CD4-positive, alpha-beta T cell (primary cell): ENCODE results near the gene TMEM170A. TPM values are rescaled to one million over a fixed set of nuclear protein-coding genes. Genes with fewer than 3 reads are reported as not detected.

Experiments
- ATAC-seq: fragments of 200-7000 bp; cut with Tn5 transposase; one replicate; pipeline ENCODE4 v1.10.0; 2022; ENCODE audit warnings: mild to moderate bottlenecking; ENCODE audit not compliant: poor library complexity
- CTCF ChIA-PET: fragments of 350-600 bp; sonication (Branson Sonifier 250); formaldehyde crosslinking; loops from one replicate; lab custom pipeline; 2021; ENCODE audit warnings: antibody characterized with exemption, inconsistent platforms; lab: Charles Lee
- POLR2A ChIA-PET: fragments of 350-600 bp; sonication (Branson Sonifier 250); formaldehyde crosslinking; loops from one replicate; lab custom pipeline; 2021; ENCODE audit warnings: antibody characterized with exemption, inconsistent platforms; lab: Charles Lee
- DNase-seq, 14 experiments: peaks; one replicate each; pipeline ENCODE4 v3.0.0-alpha.2; 2013 to 2020; ENCODE audit warnings: mixed read lengths in 2 of 14
- H3K27ac ChIP-seq, 2 donors: one replicate each; pipeline versions ENCODE4 v1.5.1 to v1.7.0; 2013; ENCODE audit warnings: low read length in 2 of 2, low read depth in 1 of 2, mild to moderate bottlenecking in 1 of 2
- H3K27me3 ChIP-seq, 2 experiments: 1 replicate in 1 of 2; 2 replicates in 1 of 2; pipeline versions ENCODE4 v1.6.1 to v1.7.0; 2013; ENCODE audit warnings: low read length in 2 of 2, control low read depth in 1 of 2, mild to moderate bottlenecking in 1 of 2, moderate library complexity in 1 of 2; ENCODE audit not compliant: insufficient read depth in 2 of 2, control insufficient read depth in 1 of 2
- H3K36me3 ChIP-seq: one replicate; pipeline ENCODE4 v1.6.1; 2013; ENCODE audit warnings: low read length, control low read depth; ENCODE audit not compliant: insufficient read depth
- H3K4me1 ChIP-seq: one replicate; pipeline ENCODE4 v1.6.1; 2013; ENCODE audit warnings: low read length, control low read depth; ENCODE audit not compliant: insufficient read depth
- H3K4me3 ChIP-seq: one replicate; pipeline ENCODE4 v1.5.1; 2013; ENCODE audit warnings: mild to moderate bottlenecking, low read length, moderate library complexity
- H3K9me3 ChIP-seq, 2 experiments: 1 replicate in 1 of 2; 2 replicates in 1 of 2; pipeline versions ENCODE4 v1.6.1 to v1.7.0; 2013; ENCODE audit warnings: low read length in 2 of 2, mild to moderate bottlenecking in 2 of 2, control low read depth in 1 of 2, moderate library complexity in 1 of 2; ENCODE audit not compliant: control insufficient read depth in 1 of 2, insufficient read depth in 1 of 2
- H3K27ac Mint-ChIP-seq: one replicate; pipeline ENCODE4 v1.8.0; 2020; ENCODE audit warnings: mixed read lengths
- H3K27me3 Mint-ChIP-seq: one replicate; pipeline ENCODE4 v1.8.0; 2021; ENCODE audit warnings: mixed read lengths
- H3K36me3 Mint-ChIP-seq: one replicate; pipeline ENCODE4 v1.8.0; 2021; ENCODE audit warnings: low read depth, mixed read lengths
- H3K4me1 Mint-ChIP-seq: one replicate; pipeline ENCODE4 v1.8.0; 2021; ENCODE audit warnings: low read depth, mixed read lengths
- H3K4me3 Mint-ChIP-seq: one replicate; pipeline ENCODE4 v1.8.0; 2020; ENCODE audit warnings: mild to moderate bottlenecking, mixed read lengths
- H3K9me3 Mint-ChIP-seq: one replicate; pipeline ENCODE4 v1.8.0; 2020; ENCODE audit warnings: mixed read lengths
- intact Hi-C, 2 experiments: fragments of 100-400 bp; cut with DNase I in 1 of 2; cut with micrococcal nuclease in 1 of 2; formaldehyde crosslinking; loops; one replicate each; pipeline versions ENCODE4 v1.15.1 to v1.9.0; 2023 to 2025; cut with DNase I, micrococcal nuclease
- total RNA-seq, 174 experiments: library from RNA in 2 of 174; stranded (reverse) in 2 of 174; gene quantifications; one replicate each; pipeline ENCODE4 v1.2.3 and lab custom pipeline; 2021 to 2026
- TF ChIP-seq, protein P1 (sequence below): fragments of 200-600 bp; IDR thresholded peaks from one replicate; pipeline ENCODE4 v1.8.0; 2022; ENCODE audit warnings: antibody characterized with exemption, mild to moderate bottlenecking

The TMEM170A gene
- total RNA-seq, 2 experiments from 2014 or later = 34.3 to 37.8 TPM

DNA sequence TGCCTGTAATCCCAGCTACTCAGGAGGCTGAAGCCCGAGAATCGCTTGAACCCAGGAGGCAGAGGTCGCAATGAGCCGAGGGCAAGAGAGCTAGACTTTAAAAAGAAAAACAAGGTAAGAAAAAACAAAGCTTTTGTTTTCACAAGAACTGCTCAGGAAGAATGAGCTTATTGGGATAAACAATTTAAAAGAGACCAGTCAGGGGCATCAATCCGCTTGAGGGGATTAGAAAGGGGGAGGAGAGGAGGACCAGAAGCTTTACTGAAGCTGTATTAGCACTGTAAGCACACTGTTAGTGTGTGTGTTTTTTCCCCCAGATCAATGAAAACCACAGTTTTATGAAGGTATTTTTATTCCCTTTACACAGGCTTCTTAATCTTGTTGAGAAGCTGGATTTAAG is 8.8 kb downstream of the TMEM170A start:
- CTCF ChIA-PET = interaction anchor here (0.9 to 1.0 kb wide), 2 partner anchors 9 kb away, joined by 3 read pairs; partner anchors contain the start of gene TMEM170A
- ATAC-seq (no peak), DNase-seq (no peak)
- no peak overlapping the region for H3K4me3 Mint-ChIP-seq
- H3K36me3 Mint-ChIP-seq = peaks cover 16% of the 10 kb centered on the region
- Histone ChIP-seq H3K9me3 (no peaks in the 10 kb centered on the region), H3K27me3 (no peaks in the 10 kb centered on the region), H3K4me1 (peaks cover 29% of the 10 kb centered on the region), H3K27ac (no peak overlapping the region), H3K4me3 (no peak overlapping the region), H3K36me3 (peaks cover 19% of the 10 kb centered on the region)
- peaks cover 64% of the 10 kb centered on the region for H3K4me1 Mint-ChIP-seq
- TF ChIP-seq, protein P1, sequence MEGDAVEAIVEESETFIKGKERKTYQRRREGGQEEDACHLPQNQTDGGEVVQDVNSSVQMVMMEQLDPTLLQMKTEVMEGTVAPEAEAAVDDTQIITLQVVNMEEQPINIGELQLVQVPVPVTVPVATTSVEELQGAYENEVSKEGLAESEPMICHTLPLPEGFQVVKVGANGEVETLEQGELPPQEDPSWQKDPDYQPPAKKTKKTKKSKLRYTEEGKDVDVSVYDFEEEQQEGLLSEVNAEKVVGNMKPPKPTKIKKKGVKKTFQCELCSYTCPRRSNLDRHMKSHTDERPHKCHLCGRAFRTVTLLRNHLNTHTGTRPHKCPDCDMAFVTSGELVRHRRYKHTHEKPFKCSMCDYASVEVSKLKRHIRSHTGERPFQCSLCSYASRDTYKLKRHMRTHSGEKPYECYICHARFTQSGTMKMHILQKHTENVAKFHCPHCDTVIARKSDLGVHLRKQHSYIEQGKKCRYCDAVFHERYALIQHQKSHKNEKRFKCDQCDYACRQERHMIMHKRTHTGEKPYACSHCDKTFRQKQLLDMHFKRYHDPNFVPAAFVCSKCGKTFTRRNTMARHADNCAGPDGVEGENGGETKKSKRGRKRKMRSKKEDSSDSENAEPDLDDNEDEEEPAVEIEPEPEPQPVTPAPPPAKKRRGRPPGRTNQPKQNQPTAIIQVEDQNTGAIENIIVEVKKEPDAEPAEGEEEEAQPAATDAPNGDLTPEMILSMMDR = no peak
- no peak overlapping the region for H3K27ac Mint-ChIP-seq
- intact Hi-C loops = no loop called here
- POLR2A ChIA-PET = no interaction called here
- H3K27me3 Mint-ChIP-seq = no peaks in the 10 kb centered on the region
- no peaks in the 10 kb centered on the region for H3K9me3 Mint-ChIP-seq

DNA sequence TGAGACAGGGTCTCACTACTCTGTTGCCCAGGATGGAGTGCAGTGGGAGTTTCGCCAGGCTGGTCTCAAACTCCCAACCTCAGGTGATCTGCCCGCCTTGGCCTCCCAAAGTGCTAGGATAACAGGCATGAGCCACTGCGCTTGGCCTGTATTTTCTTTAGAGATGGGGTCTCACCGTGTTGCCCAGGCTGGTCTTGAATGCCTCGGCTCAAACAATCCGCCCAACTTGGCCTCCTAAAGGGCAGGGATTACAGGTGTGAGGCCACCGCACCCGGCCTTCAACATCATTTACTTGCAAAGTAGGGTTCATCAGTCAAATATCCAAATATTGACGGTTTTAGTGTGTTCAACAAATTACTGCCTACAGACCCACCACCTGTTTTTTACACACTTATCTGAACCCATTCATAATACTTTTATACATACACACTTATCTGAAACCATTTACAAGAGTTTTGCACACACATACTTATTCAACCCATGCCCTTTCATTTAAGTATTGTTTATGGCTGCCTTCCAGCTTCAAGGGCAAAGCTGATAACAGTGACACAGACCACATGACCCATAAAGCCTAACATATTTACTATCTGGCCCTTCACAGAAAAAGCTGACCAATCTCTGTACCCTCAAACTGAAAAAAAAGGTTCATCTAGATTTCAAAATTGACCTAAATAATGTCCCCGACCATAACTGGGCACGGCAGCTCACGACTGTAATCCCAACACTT is 11.9 kb downstream of the TMEM170A start:
- no peak for ATAC-seq

DNA sequence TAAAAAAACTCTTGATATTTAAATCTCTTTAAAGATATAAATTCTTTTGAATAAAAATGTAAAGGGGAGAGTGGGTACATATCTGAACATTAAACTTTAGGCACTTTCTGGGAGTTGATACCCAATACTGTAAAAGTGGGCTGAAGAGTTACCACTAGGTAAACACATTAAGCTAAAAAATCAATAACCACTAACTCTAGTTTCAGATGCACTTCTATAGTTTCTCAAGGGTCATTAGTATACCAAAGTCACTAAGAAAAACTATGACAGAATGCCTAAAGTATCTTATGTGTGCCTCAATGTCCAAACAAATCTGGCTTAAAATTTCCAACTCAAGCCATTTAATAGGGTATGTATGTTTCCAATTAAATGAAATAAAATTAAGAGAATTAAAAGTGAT is 18.1 kb downstream of the TMEM170A start:
- Mint-ChIP-seq H3K4me3 (no peak overlapping the region), H3K27ac (no peak overlapping the region), H3K36me3 (peaks cover 35% of the 10 kb centered on the region), H3K4me1 (no peaks in the 10 kb centered on the region), H3K9me3 (no peaks in the 10 kb centered on the region), H3K27me3 (no peaks in the 10 kb centered on the region)
- CTCF ChIA-PET = interaction anchor here (1.4 kb wide), 1 partner anchor 9 kb away, joined by 3 read pairs; no protein-coding TSS in a partner anchor
- no peaks in the 10 kb centered on the region for H3K4me1 ChIP-seq
- intact Hi-C loops = no loop called here
- POLR2A ChIA-PET = no interaction called here
- H3K36me3 ChIP-seq = peaks cover 30% of the 10 kb centered on the region
- H3K4me3 ChIP-seq = no peak overlapping the region
- H3K9me3 ChIP-seq = no peaks in the 10 kb centered on the region
- ATAC-seq (no peak), DNase-seq (no peak)
- H3K27ac ChIP-seq = no peak overlapping the region
- H3K27me3 ChIP-seq = no peaks in the 10 kb centered on the region
- TF ChIP-seq, protein P1 = no peak

More for the DNA sequence above, 11.9 kb downstream of the TMEM170A start:
- CTCF ChIA-PET = interaction anchor here (0.7 kb wide), 1 partner anchor 65 kb away, joined by 5 read pairs; no protein-coding TSS in a partner anchor
- no peak for DNase-seq
- peaks cover 32% of the 10 kb centered on the region for H3K36me3 Mint-ChIP-seq
- no peak overlapping the region for H3K4me3 ChIP-seq
- peaks cover 38% of the 10 kb centered on the region for H3K36me3 ChIP-seq
- H3K4me1 ChIP-seq = peaks cover 11% of the 10 kb centered on the region
- intact Hi-C loops = no loop called here
- POLR2A ChIA-PET = interaction anchor here (0.9 kb wide), 1 partner anchor 195 kb away, joined by 3 read pairs; the partner anchor contains the start of gene TERF2IP
- peaks cover 40% of the 10 kb centered on the region for H3K4me1 Mint-ChIP-seq
- H3K27ac Mint-ChIP-seq = no peak overlapping the region
- no peak overlapping the region for H3K27ac ChIP-seq
- no peaks in the 10 kb centered on the region for H3K9me3 ChIP-seq
- H3K27me3 ChIP-seq = no peaks in the 10 kb centered on the region
- TF ChIP-seq, protein P1 = no peak
- H3K27me3 Mint-ChIP-seq = no peaks in the 10 kb centered on the region
- no peak overlapping the region for H3K4me3 Mint-ChIP-seq
- no peaks in the 10 kb centered on the region for H3K9me3 Mint-ChIP-seq
